GM19324 (cell line): ENCODE results near the gene SFXN1.

ENCODE experiments used
- ATAC-seq: cut with Tn5 transposase; IDR thresholded peaks from one replicate; pipeline ENCODE4 v1.9.1; 2021; ENCODE audit warnings: mild to moderate bottlenecking, moderate library complexity; ENCODE audit not compliant: unreplicated experiment, low FRiP score

Gene SFXN1

DNA sequence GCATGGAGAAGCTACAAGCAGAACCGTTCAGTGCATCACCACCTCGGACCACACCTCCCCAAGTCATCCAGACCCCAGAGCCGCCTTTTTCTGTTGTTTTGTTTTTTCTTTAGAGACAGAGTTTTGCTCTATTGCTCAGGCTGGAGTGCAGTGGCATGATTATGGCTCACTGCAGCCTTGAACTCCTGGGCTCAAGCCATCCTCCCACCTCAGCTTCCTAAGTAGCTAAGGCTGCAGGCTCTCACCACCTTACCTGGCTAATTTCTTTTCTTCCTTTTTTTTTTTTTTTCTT is 13.5 kb upstream of the SFXN1 start:
- ATAC-seq: no peak

DNA sequence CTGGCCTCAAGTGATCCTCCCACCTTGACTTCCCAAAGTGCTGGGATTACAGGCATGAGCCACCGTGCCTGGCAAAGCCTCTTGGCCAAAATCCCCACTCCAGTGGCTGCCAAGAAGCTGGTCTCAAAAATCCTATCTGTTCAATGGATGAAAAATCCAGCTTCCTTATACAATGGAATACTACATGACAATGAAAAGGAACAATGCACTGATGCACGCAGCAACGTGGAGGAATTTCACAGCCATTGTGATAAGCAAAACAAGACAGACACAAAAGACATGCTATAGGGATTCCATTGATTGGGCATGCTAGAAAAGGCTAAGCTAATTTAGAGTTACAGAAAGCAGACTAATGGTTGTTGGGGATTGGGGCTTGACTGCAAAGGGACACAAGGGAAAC is 13.1 kb upstream of the SFXN1 start:
- ATAC-seq: no peak

- ATAC-seq: no peak
Observed at GRCh38 chr5:175466700-175467318, 11.6 kb upstream of the SFXN1 start.

DNA sequence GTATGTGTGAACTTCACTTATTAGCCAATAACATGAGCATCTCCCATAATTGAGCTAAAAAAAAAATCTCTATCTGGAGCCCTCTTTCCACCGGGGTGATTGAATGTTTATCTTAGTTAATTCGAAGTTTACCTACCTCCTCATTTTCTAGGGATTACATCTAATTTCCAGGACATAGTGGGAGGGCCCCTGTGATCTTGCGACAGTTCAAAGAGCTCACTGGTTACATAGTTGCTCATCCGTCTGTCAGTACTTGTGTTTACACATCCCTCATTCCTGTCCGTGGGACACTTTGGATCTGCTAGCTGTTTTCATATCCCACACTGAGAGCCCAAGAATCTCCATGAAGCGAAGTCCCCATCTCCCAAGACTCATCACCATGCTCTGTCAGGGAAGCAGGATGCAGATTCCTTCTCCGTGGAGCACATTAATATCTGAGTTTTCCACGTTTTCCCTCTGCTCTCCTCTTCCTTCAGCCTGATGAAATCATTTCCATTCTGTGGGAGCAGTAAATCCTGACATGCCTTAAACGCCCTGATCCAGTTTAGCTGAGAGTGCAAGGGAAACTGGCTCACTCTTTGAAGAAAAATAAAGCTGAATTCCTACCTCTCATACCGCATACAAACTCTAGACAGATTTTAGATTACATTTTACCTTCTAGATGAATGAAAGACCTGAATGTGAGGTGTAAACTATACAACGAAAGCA is 10.2 kb upstream of the SFXN1 start:
- no peak for ATAC-seq

DNA sequence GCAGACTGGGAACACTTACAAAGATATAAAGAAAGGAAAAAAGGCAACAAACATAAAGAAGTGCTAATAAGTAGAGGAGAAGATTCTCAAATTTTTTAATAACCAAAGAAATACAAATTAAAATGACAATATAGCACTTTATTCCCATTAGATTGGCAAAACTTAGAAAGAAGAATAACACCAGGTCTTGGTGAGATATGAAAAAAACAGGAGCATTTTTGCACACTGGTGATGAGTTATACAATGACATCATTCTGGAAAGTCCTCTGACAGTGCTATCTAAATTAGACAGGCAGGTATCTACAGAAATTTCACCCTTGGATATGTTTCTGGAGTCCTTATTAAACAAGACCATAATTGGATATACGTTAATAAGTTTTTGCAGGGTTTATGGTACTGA is 9.5 kb upstream of the SFXN1 start:
- no peak for ATAC-seq

GRCh38 chr5:175469916-175470315 is 8.4 kb upstream of the SFXN1 start:
- ATAC-seq: no peak

DNA sequence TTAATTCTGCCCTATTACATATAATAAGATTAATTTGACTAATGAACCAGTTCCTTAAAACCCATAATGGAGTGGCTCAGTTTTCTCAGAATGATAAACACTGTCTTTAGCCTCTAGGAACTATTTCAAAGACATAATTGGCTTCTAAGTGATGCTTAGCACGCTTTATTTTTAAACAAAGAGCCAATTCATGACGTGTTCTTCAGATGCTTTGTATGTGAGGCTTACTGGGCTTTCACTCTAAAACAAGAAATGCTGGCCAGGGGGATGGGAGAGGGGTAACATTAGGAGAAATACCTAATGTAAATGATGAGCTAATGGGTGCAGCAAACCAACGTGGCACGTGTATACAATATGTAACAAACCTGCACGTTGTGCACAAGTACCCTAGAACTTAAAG is 7.6 kb upstream of the SFXN1 start:
- ATAC-seq: no peak

DNA sequence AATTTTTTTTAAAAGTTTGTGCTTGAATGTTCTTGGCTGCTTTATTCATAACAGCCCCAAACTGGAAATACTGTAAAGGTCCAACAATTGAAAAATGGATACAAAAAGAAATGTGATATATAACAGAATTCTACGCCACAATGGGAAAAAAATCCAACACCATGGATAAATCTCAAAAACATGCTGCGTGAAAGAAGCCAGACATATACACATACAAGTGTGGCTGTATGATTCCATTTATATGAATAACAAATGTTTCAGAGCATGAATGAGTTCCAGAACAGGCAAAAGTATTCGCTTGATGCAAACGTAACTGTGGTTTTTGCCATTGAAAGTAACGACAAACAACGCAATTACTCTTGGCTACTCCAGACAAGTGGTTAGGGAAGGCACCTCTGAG is 7.2 kb upstream of the SFXN1 start:
- no peak for ATAC-seq

DNA sequence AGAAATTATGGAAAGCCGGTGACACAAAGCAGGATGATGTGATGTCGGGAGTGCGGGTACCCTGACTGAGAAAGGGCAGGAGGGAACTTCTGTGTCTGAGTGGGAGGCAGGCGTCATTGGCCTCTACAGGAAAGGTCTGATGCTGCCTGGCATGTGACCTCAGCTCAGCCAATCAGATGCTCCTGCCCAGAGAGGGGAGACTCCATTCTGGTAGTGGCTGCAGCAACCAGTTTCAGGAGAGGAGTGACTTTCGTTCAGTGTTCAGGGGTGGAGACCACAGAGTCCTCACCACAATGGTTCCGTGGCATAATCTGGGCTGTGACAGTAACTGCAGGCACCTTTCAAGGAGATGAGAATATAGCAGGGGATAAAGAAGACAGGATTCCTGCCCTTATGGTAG is 6.7 kb upstream of the SFXN1 start:
- ATAC-seq: no peak

- ATAC-seq: no peak
Observed at GRCh38 chr5:175472378-175472777, 6.0 kb upstream of the SFXN1 start.

GRCh38 chr5:175475248-175475647 is 3.1 kb upstream of the SFXN1 start:
- no peak for ATAC-seq

DNA sequence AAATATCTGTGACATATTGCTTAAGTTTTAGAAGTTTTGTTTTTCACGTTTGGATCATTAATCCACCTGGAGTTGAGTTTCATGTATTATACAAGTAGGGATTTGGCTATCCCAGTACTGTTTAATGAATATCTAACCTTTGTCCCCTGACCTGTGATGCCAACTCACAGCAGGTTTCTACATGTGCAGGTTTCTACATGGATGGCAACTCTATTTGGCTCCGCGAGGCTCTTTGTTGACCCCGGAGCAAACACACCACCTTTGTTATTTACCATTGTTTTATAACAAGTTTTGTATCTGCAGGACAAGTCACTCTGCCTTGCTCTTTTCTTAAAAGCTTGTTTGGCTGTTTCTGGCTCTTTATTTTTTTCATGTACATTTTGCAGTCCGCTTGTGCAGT is 920 bp upstream of the SFXN1 start:
- no peak for ATAC-seq

DNA sequence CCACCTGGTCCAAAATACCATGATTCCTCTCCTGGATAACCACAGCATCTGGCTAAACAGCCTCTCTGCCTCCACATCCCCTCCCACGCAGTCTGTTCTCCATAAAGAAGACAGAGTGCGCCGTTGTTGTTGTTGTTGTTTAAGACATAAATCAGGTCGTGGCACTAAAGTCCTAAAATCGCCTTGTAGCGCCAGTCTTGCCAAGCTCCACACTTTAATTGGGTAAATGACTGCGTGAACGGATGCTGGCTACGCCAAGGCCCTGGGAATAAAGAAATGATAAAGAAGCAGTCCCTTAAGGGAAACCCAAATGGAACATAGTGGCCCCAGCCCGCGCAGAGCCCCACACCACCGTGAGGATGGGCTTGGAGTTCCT is 364 bp upstream of the SFXN1 start:
- no peak for ATAC-seq

DNA sequence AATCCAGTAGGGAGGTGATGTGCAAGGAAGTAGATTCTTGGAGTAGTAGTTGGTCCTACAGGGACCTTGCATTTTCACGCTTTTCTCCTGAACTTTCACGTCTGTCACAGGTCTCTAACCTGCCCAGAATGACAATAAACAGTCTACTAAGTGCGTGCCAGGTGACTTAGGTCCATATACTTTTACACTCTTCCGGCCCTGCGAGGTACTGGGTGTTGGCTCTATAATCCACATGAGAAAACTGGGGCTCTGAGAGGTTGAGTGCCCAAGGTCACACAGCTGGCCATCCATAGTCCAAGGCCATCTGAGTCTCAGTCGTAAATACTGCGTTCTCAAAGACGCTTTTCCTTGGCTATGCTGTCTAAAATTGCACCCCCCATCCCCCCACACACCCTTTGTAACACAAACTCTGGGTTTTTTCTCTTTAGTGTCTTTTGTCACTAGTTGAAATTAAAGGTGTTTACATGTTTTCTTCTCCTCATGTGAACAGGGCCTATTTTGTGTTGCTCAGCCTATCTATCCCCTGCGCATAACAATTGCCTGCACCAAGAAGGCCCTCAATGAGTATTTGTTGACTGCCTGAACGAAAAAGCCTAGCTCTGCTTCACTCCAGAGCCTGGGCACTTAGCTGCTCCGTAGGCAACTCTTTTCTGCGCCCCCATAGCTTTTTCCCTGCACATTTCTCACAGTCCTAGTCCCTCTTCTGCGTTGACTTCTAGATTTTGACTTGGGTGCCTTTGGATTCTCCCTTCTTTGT is 943 bp downstream of the SFXN1 start:
- ATAC-seq: peak; percentile 5

DNA sequence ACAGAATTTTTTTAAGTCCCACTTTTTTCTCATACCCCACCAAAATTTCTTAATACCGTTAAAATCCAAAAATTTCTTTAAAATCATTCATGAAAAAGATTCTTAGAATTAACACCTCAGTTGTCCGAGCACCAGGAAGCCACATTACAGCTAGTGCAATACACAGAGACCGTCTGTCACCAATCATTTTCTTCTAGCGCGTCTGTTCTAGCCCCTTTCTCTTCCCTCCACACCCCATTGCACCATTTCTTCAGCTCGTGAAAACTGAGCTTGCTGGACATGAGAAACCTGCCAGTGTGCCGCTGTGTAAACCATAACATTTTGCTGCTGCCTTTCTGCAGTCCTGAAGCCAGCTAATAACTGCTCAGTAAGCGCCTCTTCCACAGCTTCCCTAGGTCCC is 5.0 kb downstream of the SFXN1 start:
- ATAC-seq: no peak

- ATAC-seq: no peak
Observed at GRCh38 chr5:175484322-175484721, 6.0 kb downstream of the SFXN1 start.

DNA sequence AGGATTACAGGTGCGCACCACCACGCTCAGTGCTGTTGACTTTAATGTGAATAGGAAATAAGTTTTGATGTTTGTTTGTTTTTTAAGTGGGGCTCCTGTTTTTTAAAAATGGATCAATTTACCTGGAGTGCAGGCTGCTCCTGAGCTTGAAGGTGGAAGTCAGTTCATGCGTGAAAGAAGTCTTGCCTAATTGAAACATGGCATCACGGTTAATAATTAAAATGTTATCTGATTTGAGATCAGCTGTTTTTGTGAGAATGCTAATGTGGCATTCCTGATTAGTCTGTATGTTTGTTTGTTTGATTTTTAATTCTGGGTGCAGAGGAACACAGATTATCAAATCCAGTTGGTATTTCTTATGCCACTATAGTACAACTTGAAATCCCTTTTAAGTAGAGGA is 6.5 kb downstream of the SFXN1 start:
- no peak for ATAC-seq

GRCh38 chr5:175485631-175486030 is 7.3 kb downstream of the SFXN1 start:
- ATAC-seq: no peak

GRCh38 chr5:175487514-175488222 is 9.3 kb downstream of the SFXN1 start:
- ATAC-seq: no peak

DNA sequence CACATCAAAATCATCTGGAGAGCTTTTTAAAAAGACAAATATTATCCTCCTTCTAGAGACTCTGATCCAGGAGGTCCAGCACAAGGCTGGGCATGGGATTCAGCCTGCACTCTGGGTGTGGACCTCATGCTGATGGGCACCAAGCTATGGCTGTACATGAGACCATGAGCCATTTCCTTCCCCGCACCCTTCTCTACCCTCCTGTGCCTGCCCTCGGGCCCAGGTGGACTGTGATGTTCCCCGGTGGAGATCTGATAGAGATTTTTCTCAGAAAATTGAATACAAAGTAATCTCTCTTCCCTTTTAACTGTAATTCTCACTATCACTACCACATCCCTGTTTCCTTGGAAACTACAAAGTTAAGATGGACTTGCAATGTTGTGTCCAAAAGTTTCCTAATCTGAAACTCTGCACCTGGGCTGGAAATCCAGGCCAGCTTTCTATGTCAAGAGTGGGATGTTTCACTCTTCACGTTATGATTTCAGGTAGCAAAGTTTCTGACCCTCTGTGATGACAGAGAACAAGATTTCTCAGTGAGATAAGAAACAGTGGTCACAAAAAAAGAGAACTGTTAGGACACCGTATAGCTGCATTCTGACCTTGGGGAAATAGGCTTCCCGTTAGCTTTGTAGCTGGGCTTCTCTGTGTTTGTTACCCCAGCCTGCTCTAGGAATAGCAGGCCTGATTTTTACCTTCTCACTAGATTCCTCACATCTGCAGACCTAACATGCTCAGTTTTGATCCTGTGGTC is 11.5 kb downstream of the SFXN1 start:
- no peak for ATAC-seq

- ATAC-seq: no peak
Observed at GRCh38 chr5:175491223-175491622, 12.9 kb downstream of the SFXN1 start.
